Kidney (tissue), 14 donors: ENCODE results near the gene BAZ2B. TPM values are rescaled to one million over a fixed set of nuclear protein-coding genes. Genes with fewer than 3 reads are reported as not detected.

Experiments used
- DNase-seq, 5 donors: peaks; one replicate each; pipeline ENCODE4 v3.0.0-alpha.2; 2013 to 2020
- FAIRE-seq: peaks from 2 replicates; lab custom pipeline; 2012; peaks lifted over from hg19 to GRCh38; lab: Jason Lieb, UNC
- H3K27ac ChIP-seq, 2 donors: one replicate each; pipeline ENCODE4 v1.7.0; 2013; ENCODE audit warnings: low read depth in 2 of 2, low read length in 2 of 2, inconsistent platforms in 1 of 2
- H3K27me3 ChIP-seq: one replicate; pipeline ENCODE4 v1.7.1; 2013; ENCODE audit warnings: low read length, inconsistent platforms; ENCODE audit not compliant: control insufficient read depth, insufficient read depth
- H3K36me3 ChIP-seq, 3 donors: one replicate each; pipeline versions ENCODE4 v1.7.0 to v1.7.1; 2013; ENCODE audit warnings: low read length in 3 of 3, control low read depth in 1 of 3, inconsistent platforms in 1 of 3; ENCODE audit not compliant: insufficient read depth in 3 of 3, control insufficient read depth in 2 of 3
- H3K4me1 ChIP-seq, 3 donors: one replicate each; pipeline versions ENCODE4 v1.7.0 to v1.7.1; 2013; ENCODE audit warnings: low read length in 3 of 3, inconsistent platforms in 1 of 3, low read depth in 1 of 3; ENCODE audit not compliant: control insufficient read depth in 2 of 3, insufficient read depth in 2 of 3
- H3K4me3 ChIP-seq, 3 donors: one replicate each; pipeline versions ENCODE4 v1.7.0 to v1.8.1; 2013; ENCODE audit warnings: low read length in 3 of 3, control low read depth in 1 of 3, inconsistent platforms in 1 of 3
- H3K9ac ChIP-seq, 3 donors: one replicate each; pipeline versions ENCODE4 v1.7.0 to v1.7.1; 2013; ENCODE audit warnings: low read length in 3 of 3, control low read depth in 1 of 3, inconsistent platforms in 1 of 3
- H3K9me3 ChIP-seq, 3 donors: one replicate each; pipeline versions ENCODE4 v1.7.0 to v1.7.1; 2013; ENCODE audit warnings: low read length in 3 of 3, control low read depth in 1 of 3, inconsistent platforms in 1 of 3; ENCODE audit not compliant: control insufficient read depth in 2 of 3, insufficient read depth in 1 of 3
- CTCF ChIP-seq: IDR thresholded peaks from 3 replicates; pipeline ENCODE4 v1.5.1; 2012; ENCODE audit warnings: mild to moderate bottlenecking, moderate library complexity, borderline replicate concordance; ENCODE audit not compliant: insufficient read depth; ENCODE audit errors: extremely low read depth
- intact Hi-C: fragments of 100-400 bp; cut with DNase I; formaldehyde crosslinking; loops from one replicate; pipeline ENCODE4 v1.11.1; 2022
- polyA plus RNA-seq: library from polyadenylated mRNA; stranded (reverse); fragments of 350-450 nt; fragmentation: Illumina TruSeq; extraction: RNeasy Lipid Tissue Mini Kit (QIAGEN cat#74804); gene quantifications from one replicate; pipeline ENCODE4 v1.2.3, GENCODE V29; 2014; ENCODE audit warnings: low read depth, low replicate concordance; ENCODE audit not compliant: insufficient read depth
- total RNA-seq: library from RNA; stranded (reverse); fragmentation: NEBNext Ultra II Directional; extraction: Animal tissue kit (Norgen Biotek cat#: 25700); gene quantifications from one replicate; pipeline ENCODE4 v1.2.1, GENCODE V29; 2021
- donor health status: control.
- donor health status: control.
- donor health status: control.
- donor health status: control.
- donor health status: control.
- donor health status: DM: yes; HTN: yes; CAD: no.
- donor health status: Normal renal cell carcinoma (clear cell type).

Gene BAZ2B
- total and polyA plus RNA-seq, 2 donors from 2014 or later = 5.1 to 87.3 TPM

- Histone ChIP-seq H3K27ac (no peak overlapping the region), H3K9ac (no peak overlapping the region), H3K36me3 (no peaks in the 10 kb centered on the region), H3K4me1 (peaks cover 0 to 3% (median 0%) of the 10 kb centered on the region in 3 donors), H3K27me3 (no peaks in the 10 kb centered on the region), H3K9me3 (peaks cover 0 to 4% (median 0%) of the 10 kb centered on the region in 3 donors), H3K4me3 (no peak overlapping the region)
- FAIRE-seq = no peak
- peak; percentile 59 for TF ChIP-seq CTCF
- intact Hi-C loops = no loop called here
- peak in 1 of 5 donors; percentile 26 for DNase-seq
Measured at GRCh38 chr2:159557437-159558034, 58.8 kb downstream of the BAZ2B start.

GRCh38 chr2:159555651-159556392 lies 60.5 kb downstream of the BAZ2B start:
- Histone ChIP-seq H3K9ac (no peak overlapping the region), H3K4me1 (peaks cover 0 to 3% (median 0%) of the 10 kb centered on the region in 3 donors), H3K27ac (no peak overlapping the region), H3K9me3 (no peaks in the 10 kb centered on the region), H3K27me3 (no peaks in the 10 kb centered on the region), H3K4me3 (no peak overlapping the region), H3K36me3 (no peaks in the 10 kb centered on the region)
- FAIRE-seq = peak; percentile 80
- intact Hi-C loops = no loop called here
- no peak for TF ChIP-seq CTCF
- DNase-seq = no peak

- no peak overlapping the region for H3K27ac ChIP-seq
- no peak overlapping the region for H3K4me3 ChIP-seq
- FAIRE-seq (no peak), DNase-seq (no peak)
- H3K4me1 ChIP-seq = peaks cover 0 to 3% (median 0%) of the 10 kb centered on the region in 3 donors
- no peaks in the 10 kb centered on the region for H3K9me3 ChIP-seq
- H3K36me3 ChIP-seq = no peaks in the 10 kb centered on the region
- TF ChIP-seq CTCF = no peak
- no peaks in the 10 kb centered on the region for H3K27me3 ChIP-seq
- intact Hi-C loops = no loop called here
- H3K9ac ChIP-seq = no peak overlapping the region
Measured at GRCh38 chr2:159553727-159554126, 62.6 kb downstream of the BAZ2B start.
